ENCODE measurements around the gene ENTPD7. TPM values are rescaled to one million over a fixed set of nuclear protein-coding genes. Genes with fewer than 3 reads are reported as not detected.
A peak's percentile ranks its signal among the peaks of the same experiment; 100 is the strongest.
"Not testable (repeated sequence)": the region's sequence is repeated elsewhere in the genome, so short reads cannot be mapped to it uniquely, and the experiment has no call there.

Gene ENTPD7
- total RNA-seq, 1 donor from 2014 or later, result 6.2 TPM

DNA sequence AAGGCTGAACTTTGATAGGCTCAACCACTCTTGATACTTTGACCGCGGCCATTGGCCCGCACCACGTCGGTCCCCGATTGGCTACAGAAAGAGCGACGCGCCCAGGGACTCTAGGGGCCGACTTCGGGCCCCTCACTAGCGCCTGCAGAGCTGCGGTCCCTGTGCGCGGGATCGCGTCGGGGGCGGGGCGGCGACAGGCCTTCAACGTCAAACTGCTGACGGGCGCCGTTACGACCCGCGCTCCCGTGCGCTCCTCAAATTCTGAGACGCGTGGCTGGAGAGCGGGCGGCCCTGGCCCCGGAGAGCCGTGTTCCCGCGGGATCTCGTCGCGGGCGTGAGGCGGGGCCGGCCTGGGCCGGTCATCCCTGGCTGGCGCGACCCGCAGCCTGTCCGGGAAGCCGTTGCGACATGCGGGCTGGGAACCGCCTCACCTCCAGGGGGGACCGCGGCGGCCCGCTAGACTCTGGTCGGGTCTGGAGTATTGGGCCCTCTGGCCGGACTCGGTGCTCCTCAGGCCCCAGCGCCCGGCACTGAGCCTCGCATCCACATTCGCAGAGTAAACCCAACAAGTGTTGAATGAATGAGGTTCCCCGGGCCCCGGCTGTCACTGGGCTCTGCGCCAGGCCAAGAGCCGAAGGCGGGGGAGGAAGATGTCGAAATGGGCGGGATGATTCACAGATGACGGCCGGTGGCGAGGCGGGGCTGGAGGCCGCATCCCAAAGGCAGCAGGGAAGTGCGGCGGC is 38.4 kb upstream of the ENTPD7 start:
- DNase-seq, result peak; percentile 80
- peaks cover 3% of the 10 kb centered on the region for H3K36me3 Mint-ChIP-seq (ENCODE audit: low read depth)
- ATAC-seq (ENCODE audit: low read depth), result peak; percentile 85
- H3K4me3 Mint-ChIP-seq, result peak overlapping the region; percentile 92
- no peaks in the 10 kb centered on the region for H3K9me3 Mint-ChIP-seq
- peak overlapping the region; percentile 95 for H3K27ac Mint-ChIP-seq
- H3K27me3 Mint-ChIP-seq, result no peaks in the 10 kb centered on the region
- intact Hi-C loops (cut with micrococcal nuclease), result loop anchor here (1.0 to 5.0 kb wide), 5 partner anchors 38 to 1174 kb away; partner anchors contain the start of genes COX15, CUTC, ENTPD7 and ERLIN1
- peaks cover 49% of the 10 kb centered on the region for H3K4me1 Mint-ChIP-seq
- TF ChIP-seq, protein P1, sequence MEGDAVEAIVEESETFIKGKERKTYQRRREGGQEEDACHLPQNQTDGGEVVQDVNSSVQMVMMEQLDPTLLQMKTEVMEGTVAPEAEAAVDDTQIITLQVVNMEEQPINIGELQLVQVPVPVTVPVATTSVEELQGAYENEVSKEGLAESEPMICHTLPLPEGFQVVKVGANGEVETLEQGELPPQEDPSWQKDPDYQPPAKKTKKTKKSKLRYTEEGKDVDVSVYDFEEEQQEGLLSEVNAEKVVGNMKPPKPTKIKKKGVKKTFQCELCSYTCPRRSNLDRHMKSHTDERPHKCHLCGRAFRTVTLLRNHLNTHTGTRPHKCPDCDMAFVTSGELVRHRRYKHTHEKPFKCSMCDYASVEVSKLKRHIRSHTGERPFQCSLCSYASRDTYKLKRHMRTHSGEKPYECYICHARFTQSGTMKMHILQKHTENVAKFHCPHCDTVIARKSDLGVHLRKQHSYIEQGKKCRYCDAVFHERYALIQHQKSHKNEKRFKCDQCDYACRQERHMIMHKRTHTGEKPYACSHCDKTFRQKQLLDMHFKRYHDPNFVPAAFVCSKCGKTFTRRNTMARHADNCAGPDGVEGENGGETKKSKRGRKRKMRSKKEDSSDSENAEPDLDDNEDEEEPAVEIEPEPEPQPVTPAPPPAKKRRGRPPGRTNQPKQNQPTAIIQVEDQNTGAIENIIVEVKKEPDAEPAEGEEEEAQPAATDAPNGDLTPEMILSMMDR (IDR thresholded peaks at IDR 0.05), result no peak
- POLR2A ChIA-PET, result interaction anchor here (0.6 to 4.3 kb wide), 10 partner anchors 10 to 1884 kb away, joined by 3 to 33 read pairs (median 7); partner anchors contain the start of genes COX15, CUTC, ENTPD7 and GOT1
- CTCF ChIA-PET, result interaction anchor here (1.1 to 2.9 kb wide), 2 partner anchors 8 to 60 kb away, joined by 4 to 10 read pairs; no protein-coding TSS in a partner anchor

DNA sequence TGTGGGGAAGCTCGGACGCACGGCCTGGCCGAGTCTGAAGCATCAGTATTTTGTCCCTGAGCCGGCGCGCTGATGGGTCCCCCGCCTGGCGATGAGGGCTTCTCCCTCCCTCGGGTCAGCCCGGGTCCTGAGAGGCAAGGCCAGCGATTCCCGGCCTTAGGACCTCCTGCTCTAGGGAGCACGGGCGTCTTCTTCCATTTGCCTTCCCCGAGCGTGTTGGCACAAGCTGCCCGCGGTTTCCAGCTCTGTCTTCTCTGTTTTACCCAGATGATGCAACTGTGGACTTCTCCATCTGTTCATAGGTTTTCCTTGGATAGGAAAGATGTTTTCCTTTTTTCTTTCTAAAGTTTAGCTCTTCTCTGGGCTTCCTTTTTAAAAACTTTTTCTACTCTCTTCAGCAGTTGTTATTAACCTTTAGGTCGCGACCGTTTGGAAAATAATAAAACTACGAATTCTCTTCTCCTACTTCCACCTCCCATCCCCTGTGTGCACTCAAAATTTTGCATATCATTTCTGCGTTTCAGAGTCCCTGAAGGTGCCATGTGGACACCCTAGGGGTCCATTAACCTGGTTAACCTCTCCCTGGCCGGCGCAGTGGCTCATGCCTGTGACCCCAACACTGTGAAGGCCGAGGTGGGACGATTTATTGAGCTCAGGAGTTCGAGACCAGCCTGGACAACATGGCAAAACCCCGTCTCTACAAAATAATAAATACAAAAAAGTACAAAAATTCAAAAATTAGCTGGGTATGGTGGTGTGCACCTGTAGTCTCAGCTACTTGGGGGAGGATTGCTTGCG is 37.7 kb upstream of the ENTPD7 start:
- ChIA-PET POLR2A (interaction anchor here (1.1 to 4.3 kb wide), 4 partner anchors 38 to 191 kb away, joined by 6 to 33 read pairs (median 17); partner anchors contain the start of genes COX15, CUTC, ENTPD7 and GOT1), CTCF (interaction anchor here (1.0 to 2.9 kb wide), 5 partner anchors 9 to 186 kb away, joined by 4 to 10 read pairs (median 6); no protein-coding TSS in a partner anchor)
- H3K27me3 Mint-ChIP-seq, result no peaks in the 10 kb centered on the region
- peak overlapping the region; percentile 95 for H3K27ac Mint-ChIP-seq
- DNase-seq (no peak), ATAC-seq (ENCODE audit: low read depth) (no peak)
- no peaks in the 10 kb centered on the region for H3K9me3 Mint-ChIP-seq
- TF ChIP-seq, protein P1 (IDR thresholded peaks at IDR 0.05), result no peak
- peaks cover 44% of the 10 kb centered on the region for H3K4me1 Mint-ChIP-seq
- intact Hi-C loops (cut with micrococcal nuclease), result loop anchor here (2.0 to 5.0 kb wide), 2 partner anchors 566 to 1175 kb away; partner anchors contain the start of genes ERLIN1 and HPS1
- H3K36me3 Mint-ChIP-seq (ENCODE audit: low read depth), result peaks cover under 1% of the 10 kb centered on the region
- H3K4me3 Mint-ChIP-seq, result peak overlapping the region; percentile 92

DNA sequence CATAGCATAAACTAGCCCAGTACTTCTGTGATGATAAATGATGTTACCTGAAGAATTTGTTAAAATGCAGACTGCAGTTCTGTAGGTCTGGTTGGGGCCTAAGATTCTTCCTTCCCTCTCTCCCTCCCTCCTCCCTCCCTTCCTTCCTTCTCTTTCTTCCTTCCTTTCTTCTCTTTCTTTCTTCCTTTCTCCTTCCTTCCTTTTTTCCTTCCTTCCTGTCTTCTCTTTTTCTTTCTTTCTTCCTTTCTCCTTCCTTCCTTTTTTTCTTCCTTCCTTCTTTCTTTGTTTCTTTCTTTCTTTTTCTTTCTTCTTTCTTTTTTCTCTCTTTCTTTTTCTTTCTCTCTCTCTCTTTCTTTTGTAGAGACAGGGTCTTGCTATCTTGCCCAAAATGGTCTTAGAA is 35.4 kb upstream of the ENTPD7 start:
- DNase-seq, result no peak
- Mint-ChIP-seq H3K4me1 (peaks cover 22% of the 10 kb centered on the region), H3K36me3 (ENCODE audit: low read depth) (no peaks in the 10 kb centered on the region), H3K27ac (no peak overlapping the region), H3K4me3 (no peak overlapping the region), H3K9me3 (no peaks in the 10 kb centered on the region), H3K27me3 (no peaks in the 10 kb centered on the region)
- POLR2A ChIA-PET, result no interaction called here
- CTCF ChIA-PET, result no interaction called here
- no peak for ATAC-seq (ENCODE audit: low read depth)
- intact Hi-C loops (cut with micrococcal nuclease), result loop anchor here (5.0 kb wide), 1 partner anchor 563 kb away; the partner anchor contains the start of gene ERLIN1
- TF ChIP-seq, protein P1 (IDR thresholded peaks at IDR 0.05), result no peak

DNA sequence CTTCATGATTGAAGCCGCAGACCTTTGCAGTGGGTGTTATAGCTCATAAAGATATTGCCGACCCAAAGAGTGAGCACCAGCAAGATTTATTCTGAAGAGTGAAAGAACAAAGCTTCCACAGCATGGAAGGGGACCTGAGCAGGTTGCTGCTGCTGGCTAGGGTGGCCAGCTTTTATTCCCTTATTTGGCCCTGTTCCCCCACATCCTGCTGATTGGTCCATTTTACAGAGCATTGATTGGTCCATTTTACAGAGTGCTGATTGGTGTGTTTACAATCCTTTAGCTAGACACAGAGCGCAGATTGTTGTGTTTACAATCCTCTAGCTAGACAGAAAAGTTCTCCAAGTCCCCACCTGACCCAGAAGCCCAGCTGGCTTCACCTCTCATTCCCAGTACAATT is 34.2 kb upstream of the ENTPD7 start:
- H3K9me3 Mint-ChIP-seq; POLR2A ChIA-PET; ATAC-seq (ENCODE audit: low read depth); H3K27ac Mint-ChIP-seq; H3K27me3 Mint-ChIP-seq; H3K36me3 Mint-ChIP-seq (ENCODE audit: low read depth); DNase-seq; H3K4me3 Mint-ChIP-seq; intact Hi-C loops (cut with micrococcal nuclease): not testable (repeated sequence)
- CTCF ChIA-PET, result interaction anchor here (1.0 kb wide), 1 partner anchor 13 kb away, joined by 3 read pairs; no protein-coding TSS in a partner anchor
- peaks cover 16% of the 10 kb centered on the region for H3K4me1 Mint-ChIP-seq

DNA sequence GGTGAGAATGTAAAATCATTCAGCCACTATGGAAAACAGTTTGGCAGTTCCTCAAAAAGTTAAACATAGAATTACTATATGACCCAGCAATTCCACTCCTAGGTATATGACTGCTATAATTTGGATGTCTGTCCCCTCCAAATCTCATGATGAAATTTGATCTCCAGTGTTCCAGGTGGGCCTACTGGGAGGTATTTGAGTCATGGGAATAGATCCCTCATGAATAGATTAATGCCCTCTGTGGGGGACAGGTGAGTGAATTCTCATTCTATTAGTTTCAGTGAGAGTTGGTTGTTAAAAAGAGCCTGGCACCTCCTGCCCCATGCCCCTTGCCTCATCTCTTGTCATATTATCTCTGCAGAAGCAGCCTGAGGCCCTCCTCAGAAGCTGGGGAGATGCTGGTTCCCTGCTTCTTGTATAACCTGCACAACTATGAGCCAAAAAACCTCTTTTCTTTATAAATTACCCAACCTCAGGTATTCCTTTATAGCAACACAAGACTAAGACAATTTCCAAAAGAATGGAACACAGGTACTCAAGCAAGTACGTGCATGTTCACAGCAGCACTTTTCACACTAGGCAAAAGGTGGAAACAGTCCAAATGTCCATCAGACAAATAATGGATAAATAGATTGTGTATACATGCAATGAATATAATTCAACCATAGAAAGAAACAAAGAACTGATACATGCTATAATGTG is 30.2 kb upstream of the ENTPD7 start:
- Mint-ChIP-seq H3K36me3 (ENCODE audit: low read depth) (no peaks in the 10 kb centered on the region), H3K27ac (no peak overlapping the region), H3K9me3 (no peaks in the 10 kb centered on the region), H3K27me3 (peaks cover 15% of the 10 kb centered on the region), H3K4me3 (no peak overlapping the region), H3K4me1 (no peaks in the 10 kb centered on the region)
- POLR2A ChIA-PET, result interaction anchor here (0.6 kb wide), 1 partner anchor 401 kb away, joined by 11 read pairs; no protein-coding TSS in a partner anchor
- CTCF ChIA-PET, result no interaction called here
- DNase-seq (no peak), ATAC-seq (ENCODE audit: low read depth) (no peak)
- intact Hi-C loops (cut with micrococcal nuclease), result no loop called here
- TF ChIP-seq, protein P1 (IDR thresholded peaks at IDR 0.05), result no peak

All from activated B cell treated with CpG ODN at 0.5 μM for 24 hours (primary cell).